ENCODE measurements around the gene NUMB. TPM values are rescaled to one million over a fixed set of nuclear protein-coding genes. Genes with fewer than 3 reads are reported as not detected.
A peak's percentile ranks its signal among the peaks of the same experiment; 100 is the strongest.

NUMB gene
- total RNA-seq, 1 donor, result 52.3 TPM

GRCh38 chr14:73466861-73467260 lies 8.5 kb upstream of the NUMB start:
- H3K4me3 ChIP-seq (ENCODE audit: low read depth, low read length), result no peak overlapping the region
- TF ChIP-seq CTCF (IDR thresholded peaks at IDR 0.05; ENCODE audit: insufficient read depth, low read length), result no peak
- no peak for DNase-seq (ENCODE audit: low read depth)

- TF ChIP-seq CTCF (IDR thresholded peaks at IDR 0.05; ENCODE audit: insufficient read depth, low read length), result no peak
- no peak overlapping the region for H3K4me3 ChIP-seq (ENCODE audit: low read depth, low read length)
- no peak for DNase-seq (ENCODE audit: low read depth)
Observed at GRCh38 chr14:73465823-73466532, 7.6 kb upstream of the NUMB start.

- H3K4me3 ChIP-seq (ENCODE audit: low read depth, low read length), result peak overlapping the region; percentile 51
- peak; percentile 93 for DNase-seq (ENCODE audit: low read depth)
- no peak for TF ChIP-seq CTCF (IDR thresholded peaks at IDR 0.05; ENCODE audit: insufficient read depth, low read length)
Observed at GRCh38 chr14:73463411-73463810, 5.1 kb upstream of the NUMB start.

- TF ChIP-seq CTCF (IDR thresholded peaks at IDR 0.05; ENCODE audit: insufficient read depth, low read length), result no peak
- H3K4me3 ChIP-seq (ENCODE audit: low read depth, low read length), result peak overlapping the region; percentile 59
- DNase-seq (ENCODE audit: low read depth), result peak; percentile 77
Observed at GRCh38 chr14:73462815-73463214, 4.5 kb upstream of the NUMB start.

GRCh38 chr14:73462048-73462715 lies 3.8 kb upstream of the NUMB start:
- H3K4me3 ChIP-seq (ENCODE audit: low read depth, low read length), result peak overlapping the region; percentile 59
- TF ChIP-seq CTCF (IDR thresholded peaks at IDR 0.05; ENCODE audit: insufficient read depth, low read length), result no peak
- DNase-seq (ENCODE audit: low read depth), result peak; percentile 87

- H3K4me3 ChIP-seq (ENCODE audit: low read depth, low read length), result peak overlapping the region; percentile 59
- TF ChIP-seq CTCF (IDR thresholded peaks at IDR 0.05; ENCODE audit: insufficient read depth, low read length), result no peak
- DNase-seq (ENCODE audit: low read depth), result no peak
Observed at GRCh38 chr14:73461478-73462047, 3.2 kb upstream of the NUMB start.

Measured in fibroblast of the aortic adventitia (primary cell).